SH-SY5Y (cell line): ENCODE measurements around the gene OTP.

ENCODE experiments used
- GATA2 ChIP-seq: IDR thresholded peaks from 2 replicates; pipeline ENCODE4 v1.6.1; 2011; ENCODE audit warnings: mild to moderate bottlenecking, low read depth, low read length
- GATA3 ChIP-seq: IDR thresholded peaks from 2 replicates; pipeline ENCODE4 v1.6.1; 2011; ENCODE audit warnings: low read depth, mild to moderate bottlenecking, low read length, moderate library complexity

The OTP gene

DNA sequence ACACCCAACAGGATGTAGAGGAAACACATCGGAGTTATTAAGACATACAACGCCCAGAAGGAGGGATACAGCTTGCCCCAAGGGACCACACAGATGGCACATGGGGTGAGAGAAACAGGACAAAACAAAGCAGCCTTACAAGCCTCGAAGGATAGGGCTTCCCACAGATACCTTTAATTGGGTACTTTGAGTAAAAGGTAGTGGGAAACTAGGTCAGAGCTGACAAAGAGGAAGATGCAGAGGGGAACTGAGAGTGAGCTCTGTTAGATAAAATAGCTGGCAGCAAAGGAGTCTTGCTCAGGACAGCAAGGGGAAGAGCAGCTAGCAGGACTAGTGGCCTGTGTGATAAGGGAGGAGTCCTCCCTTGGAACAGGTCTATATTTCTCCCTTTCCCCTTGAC lies 48.2 kb downstream of the OTP start:
- no peak for TF ChIP-seq GATA3
- TF ChIP-seq GATA2, result no peak

GRCh38 chr5:77588175-77588574 lies 50.3 kb downstream of the OTP start:
- TF ChIP-seq GATA2 (no peak), GATA3 (no peak)

GRCh38 chr5:77586101-77586500 lies 52.4 kb downstream of the OTP start:
- TF ChIP-seq GATA2, result no peak
- no peak for TF ChIP-seq GATA3
